Immature natural killer cell (primary cell): ENCODE results near the gene AICDA. TPM values are rescaled to one million over a fixed set of nuclear protein-coding genes. Genes with fewer than 3 reads are reported as not detected.
"Not testable (repeated sequence)": the region's sequence is repeated elsewhere in the genome, so short reads cannot be mapped to it uniquely, and the experiment has no call there.

Experiments used
- DNase-seq, 3 donors: peaks; one replicate each; pipeline ENCODE4 v3.0.0; 2022; ENCODE audit warnings: mixed read lengths in 1 of 3
- H3K27ac Mint-ChIP-seq, 6 donors: one replicate each; pipeline ENCODE4 v1.8.0; 2020; ENCODE audit warnings: mixed read lengths in 6 of 6, mild to moderate bottlenecking in 5 of 6, inconsistent platforms in 4 of 6, moderate library complexity in 3 of 6
- H3K27me3 Mint-ChIP-seq, 3 donors: one replicate each; pipeline ENCODE4 v1.8.0; 2020 to 2021; ENCODE audit warnings: low read depth in 3 of 3, mild to moderate bottlenecking in 3 of 3, mixed read lengths in 3 of 3, moderate library complexity in 3 of 3, inconsistent platforms in 1 of 3
- H3K36me3 Mint-ChIP-seq, 3 donors: one replicate each; pipeline ENCODE4 v1.8.0; 2020; ENCODE audit warnings: mixed read lengths in 3 of 3, inconsistent platforms in 2 of 3, mild to moderate bottlenecking in 2 of 3
- H3K4me1 Mint-ChIP-seq, 2 donors: one replicate each; pipeline ENCODE4 v1.8.0; 2020; ENCODE audit warnings: inconsistent platforms in 2 of 2, mild to moderate bottlenecking in 2 of 2, mixed read lengths in 2 of 2, moderate library complexity in 1 of 2
- H3K4me3 Mint-ChIP-seq, 5 donors: one replicate each; pipeline ENCODE4 v1.8.0; 2020; ENCODE audit warnings: mild to moderate bottlenecking in 5 of 5, mixed read lengths in 5 of 5, inconsistent platforms in 3 of 5, moderate library complexity in 3 of 5
- H3K9me3 Mint-ChIP-seq, 6 donors: one replicate each; pipeline ENCODE4 v1.8.0; 2020; ENCODE audit warnings: mild to moderate bottlenecking in 6 of 6, mixed read lengths in 6 of 6, inconsistent platforms in 4 of 6, moderate library complexity in 3 of 6
- polyA plus RNA-seq, 3 donors: library from polyadenylated mRNA; unstranded; fragments of 300-500 nt; fragmentation: Illumina TruSeq; gene quantifications; one replicate each; pipeline ENCODE4 v1.2.3, GENCODE V29; 2021

AICDA gene
- polyA plus RNA-seq, 3 donors from 2014 or later, result not detected

- Mint-ChIP-seq H3K4me3 (no peak overlapping the region), H3K9me3 (no peaks in the 10 kb centered on the region), H3K4me1 (peaks cover 0 to 7% of the 10 kb centered on the region in 2 donors), H3K36me3 (no peaks in the 10 kb centered on the region), H3K27me3 (peaks cover 0 to 7% (median 6%) of the 10 kb centered on the region in 3 donors), H3K27ac (no peak overlapping the region)
- no peak for DNase-seq
Observed at GRCh38 chr12:8594072-8594471, 18.6 kb downstream of the AICDA start.

- Mint-ChIP-seq H3K4me1 (peaks cover 0 to 7% of the 10 kb centered on the region in 2 donors), H3K4me3 (no peak overlapping the region), H3K36me3 (no peaks in the 10 kb centered on the region)
Observed at GRCh38 chr12:8593246-8593645, 19.4 kb downstream of the AICDA start.

GRCh38 chr12:8590842-8591545 is 21.7 kb downstream of the AICDA start:
- no peaks in the 10 kb centered on the region for H3K36me3 Mint-ChIP-seq
- H3K27ac Mint-ChIP-seq, result no peak overlapping the region
- H3K27me3 Mint-ChIP-seq, result peaks cover 1 to 6% (median 4%) of the 10 kb centered on the region in 3 donors
- H3K4me1 Mint-ChIP-seq, result peaks cover 0 to 7% of the 10 kb centered on the region in 2 donors
- H3K4me3 Mint-ChIP-seq, result no peak overlapping the region
- H3K9me3 Mint-ChIP-seq, result no peaks in the 10 kb centered on the region
- no peak for DNase-seq

More at GRCh38 chr12:8593246-8593645, 19.4 kb downstream of the AICDA start:
- Mint-ChIP-seq H3K27ac (no peak overlapping the region), H3K27me3 (peaks cover 0 to 8% (median 4%) of the 10 kb centered on the region in 3 donors), H3K9me3 (no peaks in the 10 kb centered on the region)
- no peak for DNase-seq

- peaks cover 0 to 7% of the 10 kb centered on the region in 2 donors for H3K4me1 Mint-ChIP-seq
- DNase-seq, result no peak
- no peaks in the 10 kb centered on the region for H3K36me3 Mint-ChIP-seq
- H3K27ac Mint-ChIP-seq, result no peak overlapping the region
- H3K27me3 Mint-ChIP-seq, result peaks cover 1 to 6% (median 4%) of the 10 kb centered on the region in 3 donors
- H3K4me3 Mint-ChIP-seq, result no peak overlapping the region
- no peaks in the 10 kb centered on the region for H3K9me3 Mint-ChIP-seq
Observed at GRCh38 chr12:8589679-8590078, 23.0 kb downstream of the AICDA start.

DNA sequence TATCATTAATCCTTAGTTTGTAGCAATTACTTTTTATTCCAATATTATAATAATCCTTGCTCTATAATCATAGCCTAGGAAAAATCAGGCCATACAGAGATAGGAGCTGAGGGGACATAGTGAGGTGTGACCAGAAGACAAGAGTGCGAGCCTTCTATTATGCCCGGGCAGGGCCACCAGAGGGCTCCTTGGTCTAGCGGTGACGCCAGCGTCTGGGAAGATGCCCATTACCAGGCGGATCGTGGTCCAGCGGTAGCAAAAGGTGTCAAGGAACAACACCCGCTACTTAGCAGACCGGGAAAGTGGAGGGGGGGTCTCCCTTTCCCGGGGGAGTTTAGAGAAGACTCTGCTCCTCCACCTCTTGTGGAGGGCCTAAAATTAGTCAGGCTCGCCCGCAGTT is 28.2 kb downstream of the AICDA start:
- not testable (repeated sequence) for H3K4me1 Mint-ChIP-seq, H3K4me3 Mint-ChIP-seq

GRCh38 chr12:8584004-8584403 is 28.7 kb downstream of the AICDA start:
- no peaks in the 10 kb centered on the region for H3K9me3 Mint-ChIP-seq
- H3K27ac Mint-ChIP-seq, result no peak overlapping the region
- H3K36me3 Mint-ChIP-seq, result no peaks in the 10 kb centered on the region
- DNase-seq, result no peak
- H3K4me3 Mint-ChIP-seq, result no peak overlapping the region
- no peaks in the 10 kb centered on the region for H3K4me1 Mint-ChIP-seq
- H3K27me3 Mint-ChIP-seq, result peaks cover 1 to 4% (median 2%) of the 10 kb centered on the region in 3 donors

More for the DNA sequence above, 28.2 kb downstream of the AICDA start:
- H3K27me3 Mint-ChIP-seq, DNase-seq, H3K27ac Mint-ChIP-seq, H3K36me3 Mint-ChIP-seq, H3K9me3 Mint-ChIP-seq: not testable (repeated sequence)

GRCh38 chr12:8581098-8581784 is 31.4 kb downstream of the AICDA start:
- Mint-ChIP-seq H3K4me1 (no peaks in the 10 kb centered on the region), H3K27ac (no peak overlapping the region), H3K36me3 (no peaks in the 10 kb centered on the region), H3K9me3 (no peaks in the 10 kb centered on the region), H3K27me3 (peaks cover 0 to 5% (median 4%) of the 10 kb centered on the region in 3 donors), H3K4me3 (no peak overlapping the region)
- no peak for DNase-seq

GRCh38 chr12:8577879-8578278 is 34.8 kb downstream of the AICDA start:
- H3K27ac Mint-ChIP-seq, result no peak overlapping the region

DNA sequence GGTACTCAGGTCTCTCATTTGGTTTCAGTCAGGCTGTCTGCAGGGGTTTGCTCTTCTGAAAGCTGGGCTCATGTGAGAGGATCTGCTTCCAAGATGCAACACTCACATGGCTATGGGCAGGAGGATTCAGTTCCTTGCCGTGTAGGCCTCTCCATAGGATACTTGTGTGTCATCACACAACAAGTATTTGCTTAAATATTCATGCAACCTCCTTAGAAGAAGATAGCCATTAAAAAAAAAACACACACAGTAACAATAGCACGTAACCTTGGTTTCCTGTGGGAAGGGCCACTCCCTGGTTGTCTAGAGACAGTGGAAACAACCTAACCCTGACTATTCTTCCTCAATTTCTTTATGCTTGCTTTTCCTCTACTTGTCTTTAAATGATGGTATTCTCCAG is 40.2 kb downstream of the AICDA start:
- Mint-ChIP-seq H3K27me3 (peaks cover 0 to 4% (median 1%) of the 10 kb centered on the region in 3 donors), H3K4me3 (peak overlapping the region in 2 of 5 donors; percentile 12 to 13), H3K9me3 (no peaks in the 10 kb centered on the region), H3K4me1 (peaks cover 10 to 13% of the 10 kb centered on the region in 2 donors), H3K36me3 (no peaks in the 10 kb centered on the region), H3K27ac (peak overlapping the region in 1 of 6 donors; percentile 62)
- peak in 1 of 3 donors; percentile 8 for DNase-seq

More at GRCh38 chr12:8577879-8578278, 34.8 kb downstream of the AICDA start:
- Mint-ChIP-seq H3K27me3 (peaks cover 0 to 7% (median 5%) of the 10 kb centered on the region in 3 donors), H3K9me3 (no peaks in the 10 kb centered on the region), H3K4me1 (peaks cover under 1 to 2% of the 10 kb centered on the region in 2 donors), H3K36me3 (no peaks in the 10 kb centered on the region), H3K4me3 (no peak overlapping the region)
- DNase-seq, result no peak

DNA sequence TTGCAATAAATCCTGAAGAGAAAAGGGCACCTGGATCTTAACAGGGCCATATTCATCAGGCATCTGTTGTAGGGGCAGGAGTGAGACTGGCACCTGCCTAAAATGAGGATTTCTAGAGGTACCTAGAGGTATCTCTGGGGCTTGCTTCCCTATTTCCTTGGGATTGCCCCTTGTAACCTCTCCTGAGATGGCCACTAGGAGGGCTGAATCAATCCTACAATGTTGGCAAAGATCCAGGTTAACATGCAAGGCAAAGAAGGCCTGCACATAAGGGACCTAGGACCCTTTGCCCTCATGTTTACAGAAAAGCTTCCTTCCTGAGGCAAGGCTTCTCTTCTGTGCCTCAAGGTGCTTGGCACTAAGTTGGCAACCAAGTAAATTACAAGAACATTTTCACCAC is 46.1 kb downstream of the AICDA start:
- Mint-ChIP-seq H3K36me3 (peaks cover 0 to 3% (median 0%) of the 10 kb centered on the region in 3 donors), H3K9me3 (peaks cover 0 to 6% (median 1%) of the 10 kb centered on the region in 6 donors), H3K4me1 (no peaks in the 10 kb centered on the region), H3K27ac (no peak overlapping the region), H3K4me3 (no peak overlapping the region), H3K27me3 (peaks cover 2 to 12% (median 4%) of the 10 kb centered on the region in 3 donors)
- DNase-seq, result no peak

DNA sequence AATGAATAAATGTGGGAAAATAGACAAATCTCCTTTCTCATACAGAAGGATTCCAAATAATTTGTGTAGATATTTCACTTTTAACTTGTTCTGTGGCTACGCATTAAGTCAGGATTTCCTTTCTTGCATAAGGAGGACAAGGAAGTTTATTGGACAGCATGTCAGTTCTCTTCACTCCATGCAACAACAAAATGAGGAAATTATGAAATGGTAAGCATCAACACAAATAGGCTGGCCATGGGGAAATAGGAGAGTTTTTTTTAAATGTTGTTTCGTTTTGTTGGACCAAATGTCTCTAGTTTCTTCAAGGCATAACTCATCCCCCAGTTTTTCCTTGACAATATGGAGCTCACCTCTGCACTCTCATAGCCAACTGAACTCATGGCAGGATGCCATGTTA is 46.6 kb downstream of the AICDA start:
- not testable (repeated sequence) for H3K4me3 Mint-ChIP-seq

DNA sequence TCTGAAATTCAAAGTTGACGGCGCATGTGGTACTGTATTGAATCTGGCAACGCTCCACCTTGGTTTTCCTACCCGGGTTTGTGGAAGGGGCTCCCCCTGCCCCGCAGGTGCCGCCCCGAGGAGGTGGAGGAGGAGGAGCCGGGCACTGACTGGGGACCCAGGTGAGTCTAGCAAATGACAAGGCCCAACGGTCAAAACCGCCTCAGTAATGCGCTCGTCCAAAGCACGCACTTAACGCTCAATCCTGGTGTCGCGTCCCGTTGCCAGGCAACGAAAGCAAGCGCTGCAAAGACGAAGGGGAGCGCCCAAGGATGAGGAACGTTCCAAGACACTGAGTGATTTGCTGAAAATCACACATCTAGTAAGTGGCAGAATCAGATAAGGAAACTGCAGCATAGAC is 48.0 kb downstream of the AICDA start:
- H3K36me3 Mint-ChIP-seq, result peaks cover 0 to 3% (median 0%) of the 10 kb centered on the region in 3 donors
- no peak for DNase-seq
- no peak overlapping the region for H3K27ac Mint-ChIP-seq
- no peak overlapping the region for H3K4me3 Mint-ChIP-seq
- H3K9me3 Mint-ChIP-seq, result peaks cover 0 to 6% (median 1%) of the 10 kb centered on the region in 6 donors
- H3K4me1 Mint-ChIP-seq, result no peaks in the 10 kb centered on the region
- peaks cover 4 to 15% (median 4%) of the 10 kb centered on the region in 3 donors for H3K27me3 Mint-ChIP-seq

More for the DNA sequence above, 46.6 kb downstream of the AICDA start:
- not testable (repeated sequence) for DNase-seq, H3K4me1 Mint-ChIP-seq, H3K36me3 Mint-ChIP-seq, H3K9me3 Mint-ChIP-seq, H3K27ac Mint-ChIP-seq
- H3K27me3 Mint-ChIP-seq, result peaks cover 2 to 12% (median 4%) of the 10 kb centered on the region in 3 donors

DNA sequence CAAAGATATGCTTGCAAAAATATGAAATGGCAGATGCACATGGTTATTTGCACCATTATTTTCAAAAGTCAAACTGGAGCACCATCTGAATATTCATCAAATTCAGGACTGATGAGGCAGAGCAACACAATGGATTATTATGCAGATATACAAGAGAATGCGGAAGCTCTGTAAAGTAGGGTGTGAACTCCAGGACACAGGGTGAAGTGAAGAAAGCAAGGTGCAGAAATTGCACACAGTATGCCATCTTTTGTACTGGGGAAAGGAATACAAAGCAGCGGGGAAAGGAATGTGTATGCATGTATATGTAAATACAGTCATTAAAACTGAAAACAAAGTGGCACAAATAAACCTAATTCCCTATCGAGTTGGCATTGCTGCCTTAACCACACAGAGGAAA is 49.3 kb downstream of the AICDA start:
- H3K4me3 Mint-ChIP-seq, result no peak overlapping the region
- no peak for DNase-seq
- H3K4me1 Mint-ChIP-seq, result no peaks in the 10 kb centered on the region

DNA sequence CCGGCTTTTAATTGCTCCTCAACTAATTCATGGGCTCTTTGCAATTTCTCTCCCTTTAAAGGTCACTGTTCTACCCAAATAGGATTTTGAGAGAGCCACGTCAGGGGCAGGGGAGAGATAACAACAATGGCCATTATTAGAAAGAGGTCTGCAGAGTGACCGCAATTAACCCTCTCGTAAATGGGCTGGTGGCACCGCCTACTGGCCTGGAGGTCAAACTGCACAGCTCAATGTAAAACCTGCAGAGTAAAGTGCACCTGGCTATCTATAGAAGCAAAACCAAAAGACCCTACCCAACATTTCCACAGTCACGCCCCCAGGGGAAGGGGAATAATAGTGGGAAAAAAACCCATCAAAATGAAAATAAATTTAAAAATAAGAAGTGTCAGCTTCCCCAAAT is 50.3 kb downstream of the AICDA start:
- H3K4me1 Mint-ChIP-seq, result no peaks in the 10 kb centered on the region
- DNase-seq, result no peak

More for the DNA sequence above, 49.3 kb downstream of the AICDA start:
- Mint-ChIP-seq H3K27ac (no peak overlapping the region), H3K36me3 (peaks cover 0 to 3% (median 0%) of the 10 kb centered on the region in 3 donors), H3K9me3 (peaks cover 0 to 6% (median 1%) of the 10 kb centered on the region in 6 donors), H3K27me3 (peaks cover 4 to 15% (median 4%) of the 10 kb centered on the region in 3 donors)

More for the DNA sequence above, 50.3 kb downstream of the AICDA start:
- Mint-ChIP-seq H3K9me3 (peaks cover 0 to 6% (median 1%) of the 10 kb centered on the region in 6 donors), H3K27me3 (peaks cover 4 to 12% (median 4%) of the 10 kb centered on the region in 3 donors), H3K27ac (no peak overlapping the region), H3K4me3 (no peak overlapping the region), H3K36me3 (peaks cover 0 to 3% (median 0%) of the 10 kb centered on the region in 3 donors)
